CD4-positive, alpha-beta T cell treated with Interleukin-15 for 4 hours (primary cell): ENCODE results near the gene HOXB5.

Source experiments
- DNase-seq: peaks from one replicate; pipeline ENCODE4 v3.0.0-alpha.2; 2020; ENCODE audit warnings: low spot score

HOXB5 gene

GRCh38 chr17:48629411-48629759 is 35.8 kb upstream of the HOXB5 start:
- no peak for DNase-seq

- DNase-seq: no peak
Measured at GRCh38 chr17:48628649-48629410, 35.3 kb upstream of the HOXB5 start.

GRCh38 chr17:48627623-48628521 is 34.3 kb upstream of the HOXB5 start:
- DNase-seq: no peak

GRCh38 chr17:48627118-48627597 is 33.6 kb upstream of the HOXB5 start:
- DNase-seq: no peak

- DNase-seq: no peak
Measured at GRCh38 chr17:48626245-48627117, 32.9 kb upstream of the HOXB5 start, which contains the start of gene HOXB9. Gene HOXB9 (minus strand): TSS chr17:48626358. CDS start chr17:48626269, 89 bp downstream.

GRCh38 chr17:48625495-48626244 is 32.1 kb upstream of the HOXB5 start:
- no peak for DNase-seq

GRCh38 chr17:48624544-48625494 is 31.2 kb upstream of the HOXB5 start:
- DNase-seq: no peak

- no peak for DNase-seq
Measured at GRCh38 chr17:48624118-48624517, 30.5 kb upstream of the HOXB5 start.

GRCh38 chr17:48623583-48623982 is 30.0 kb upstream of the HOXB5 start:
- no peak for DNase-seq

- DNase-seq: no peak
Measured at GRCh38 chr17:48622857-48623256, 29.3 kb upstream of the HOXB5 start.

GRCh38 chr17:48621410-48622392 is 28.1 kb upstream of the HOXB5 start:
- DNase-seq: no peak

GRCh38 chr17:48620461-48621139 is 27.0 kb upstream of the HOXB5 start:
- no peak for DNase-seq

- DNase-seq: no peak
Measured at GRCh38 chr17:48619826-48620449, 26.4 kb upstream of the HOXB5 start.

GRCh38 chr17:48618256-48618896 is 24.8 kb upstream of the HOXB5 start:
- DNase-seq: peak; percentile 82

- no peak for DNase-seq
Measured at GRCh38 chr17:48617471-48618255, 24.1 kb upstream of the HOXB5 start.

GRCh38 chr17:48616717-48617470 is 23.3 kb upstream of the HOXB5 start:
- no peak for DNase-seq
